NCI-H2107 (cell line): ENCODE measurements around the gene NFIC.

ENCODE experiments used
- DNase-seq: peaks from one replicate; lab custom pipeline; 2025; lab: John Stamatoyannopoulos, UW

NFIC gene

DNA sequence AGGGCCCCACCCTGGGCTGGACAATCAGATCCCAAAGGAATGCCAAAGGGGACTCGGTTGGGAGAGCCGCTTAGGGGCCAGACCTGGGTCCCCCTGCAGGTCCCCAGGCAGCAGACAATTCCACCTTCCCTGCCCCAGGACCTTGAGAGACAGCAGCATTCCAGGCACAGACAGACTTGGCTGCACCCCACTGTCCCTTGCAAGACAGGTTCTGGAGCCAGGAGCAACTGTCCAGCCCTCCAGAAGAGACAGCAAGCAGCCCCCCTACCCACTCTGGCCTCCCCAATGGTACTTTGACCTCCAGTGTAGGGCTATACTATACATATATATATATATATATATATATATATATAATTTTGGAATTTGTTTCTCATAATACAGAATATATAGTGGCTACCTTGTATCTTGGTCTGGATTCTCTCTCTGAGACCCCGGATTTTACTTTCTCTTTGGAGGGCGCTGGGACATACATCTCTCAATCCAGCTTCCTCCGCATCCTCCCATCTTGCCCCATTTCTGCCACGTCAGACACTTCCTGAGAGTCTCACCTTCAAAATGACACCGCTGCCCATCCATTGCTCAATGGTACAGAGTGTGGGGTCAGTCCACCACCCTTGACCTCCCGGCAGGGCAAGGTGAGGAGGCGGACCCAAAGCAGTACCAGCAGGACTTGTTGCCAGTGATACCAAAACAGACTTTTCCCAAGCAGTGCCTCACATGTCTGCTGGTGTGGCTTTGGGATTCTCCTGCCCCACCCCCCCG, 101.2 kb downstream of the NFIC start:
- no peak for DNase-seq

DNA sequence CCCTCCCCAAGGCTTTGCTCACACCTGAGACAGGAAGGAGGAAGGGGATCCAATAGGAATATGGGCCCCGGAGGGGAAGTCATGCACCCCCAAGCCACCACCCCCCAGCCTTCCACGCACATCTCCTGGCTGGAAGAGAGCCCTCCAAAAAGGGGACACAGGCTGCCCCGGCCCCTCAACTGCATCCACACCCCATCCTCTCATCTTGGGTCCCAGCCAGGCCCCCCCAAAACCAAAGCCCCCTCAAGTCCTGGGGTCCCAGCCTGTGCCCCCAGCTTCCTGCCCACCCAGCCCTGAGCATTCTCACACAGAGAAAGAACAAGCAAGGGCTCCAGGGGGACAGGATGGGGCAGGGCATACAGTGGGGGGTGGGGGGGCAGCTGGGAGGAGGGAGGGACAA, 101.8 kb downstream of the NFIC start:
- DNase-seq, result no peak

DNA sequence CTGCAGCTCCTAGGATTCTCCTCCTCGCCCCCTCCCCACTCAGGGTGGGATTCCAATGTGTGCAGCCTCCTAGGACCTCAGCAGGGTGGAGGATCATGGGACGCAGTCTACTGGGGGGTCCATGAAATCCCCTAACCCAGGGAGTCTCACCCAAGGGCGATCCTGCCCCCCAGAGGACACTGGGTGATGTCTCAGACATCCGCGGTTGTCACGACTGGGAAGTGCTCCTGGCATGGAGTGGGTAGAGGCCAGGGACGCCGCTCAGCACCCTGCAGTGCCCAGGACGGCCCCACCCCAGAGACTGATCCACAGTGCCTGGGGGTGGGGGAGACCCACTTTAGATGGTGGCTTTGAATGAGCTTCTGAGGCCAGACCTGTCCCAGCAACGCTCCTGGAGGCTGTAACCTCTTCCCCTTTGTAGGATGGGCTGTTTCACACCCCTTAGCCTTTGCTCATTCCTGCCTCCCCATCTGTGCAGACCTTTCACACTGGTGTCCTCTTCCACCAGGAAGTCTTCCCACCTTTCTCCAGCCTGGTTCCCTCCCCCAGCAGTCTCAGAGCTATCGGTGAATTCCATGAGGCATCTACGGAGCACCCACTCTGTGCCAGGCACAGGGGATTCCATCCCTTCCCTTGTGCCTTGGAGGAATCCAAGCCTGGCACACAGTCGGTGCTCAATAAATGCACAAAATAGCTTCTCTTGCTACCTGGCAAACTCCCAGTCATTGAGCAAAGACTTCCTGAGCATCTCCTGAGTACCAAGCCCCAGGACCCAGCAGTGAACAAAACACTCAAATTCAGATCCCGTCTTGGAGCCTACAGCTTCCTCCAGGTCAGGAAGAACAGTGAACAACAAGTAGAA, 103.5 kb downstream of the NFIC start:
- DNase-seq, result no peak

DNA sequence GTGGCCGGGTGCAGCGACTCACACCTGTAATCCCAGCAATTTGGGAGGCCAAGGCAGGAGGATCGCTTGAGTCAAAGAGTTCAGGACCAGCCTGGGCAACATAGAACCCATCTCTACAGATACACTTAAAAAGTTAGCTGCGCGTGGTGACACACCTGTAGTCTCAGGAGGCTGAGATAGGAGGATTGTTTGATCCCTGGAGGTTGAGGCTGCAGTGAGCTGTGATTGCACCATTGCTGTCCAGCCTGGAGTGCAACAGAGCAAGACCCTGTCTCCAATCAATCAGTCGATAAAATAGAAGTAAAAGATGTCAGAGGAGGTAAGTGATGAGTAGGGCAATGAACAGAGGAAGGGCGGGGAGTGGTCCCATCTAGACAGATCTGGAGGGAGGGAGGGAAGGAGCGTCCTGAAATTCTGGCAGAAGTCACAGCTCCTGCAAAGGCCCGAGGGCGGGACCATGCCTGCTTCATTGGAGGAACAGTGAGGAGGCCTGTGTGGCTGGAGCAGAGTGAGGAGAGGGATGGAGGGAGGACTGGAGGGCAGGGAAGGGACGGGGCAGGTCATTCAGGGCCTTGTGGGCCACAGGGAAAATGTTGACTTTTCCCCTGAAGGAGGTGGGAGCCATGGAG, 104.2 kb downstream of the NFIC start:
- DNase-seq, result no peak

DNA sequence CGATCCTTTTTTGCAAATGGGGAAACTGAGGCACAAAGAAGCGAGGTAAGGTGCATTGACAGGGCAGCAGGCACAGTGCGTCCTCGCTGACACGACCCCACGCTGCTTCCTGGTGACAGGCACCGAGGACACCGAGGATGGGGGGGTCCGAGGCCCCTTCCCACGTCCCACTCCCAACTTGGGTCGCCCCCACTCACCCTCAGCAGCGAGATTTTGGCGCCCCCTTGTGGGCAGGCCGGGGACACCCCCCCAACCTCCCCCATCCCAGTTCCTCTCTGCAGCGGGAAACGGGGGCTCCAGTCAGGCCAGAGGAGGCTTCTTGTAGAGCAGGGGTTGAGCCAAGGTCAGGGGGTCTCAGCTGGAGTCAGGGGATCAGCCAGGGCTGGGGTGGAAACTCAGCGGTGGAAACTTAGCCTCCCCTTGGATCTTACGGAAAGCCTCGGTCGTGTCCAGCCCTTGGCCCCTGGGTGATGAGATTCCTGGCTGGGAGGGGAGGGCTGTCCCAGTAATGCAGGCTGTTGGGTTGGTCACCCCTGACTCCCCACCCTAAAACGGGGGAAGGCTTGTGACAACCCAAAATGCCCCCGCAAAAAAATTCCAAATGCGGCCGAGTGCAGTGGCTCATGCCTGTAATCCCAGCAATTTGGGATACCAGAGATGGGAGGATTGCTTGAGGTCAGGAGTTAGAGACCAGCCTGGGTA, 105.7 kb downstream of the NFIC start:
- DNase-seq, result no peak

DNA sequence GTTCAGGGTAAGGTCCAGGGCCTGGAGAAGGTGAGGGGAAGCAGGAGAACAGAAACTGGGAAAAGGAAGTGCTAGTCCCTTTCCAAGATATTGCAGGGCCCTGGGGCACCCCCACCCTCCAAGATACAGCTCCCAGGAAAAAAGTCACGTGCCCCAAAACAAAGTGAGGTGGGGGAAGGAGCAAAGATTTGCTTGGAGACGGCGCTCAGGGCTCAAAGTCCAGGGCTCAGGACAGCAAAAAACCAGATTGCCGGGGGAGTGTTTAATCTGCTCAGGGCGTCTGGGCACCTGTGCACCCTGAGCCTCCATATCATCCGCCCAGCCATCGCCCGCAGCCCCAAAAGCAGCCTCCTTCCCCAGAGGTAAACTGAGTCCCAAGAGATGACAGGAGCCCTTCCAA, 107.6 kb downstream of the NFIC start:
- DNase-seq, result no peak

DNA sequence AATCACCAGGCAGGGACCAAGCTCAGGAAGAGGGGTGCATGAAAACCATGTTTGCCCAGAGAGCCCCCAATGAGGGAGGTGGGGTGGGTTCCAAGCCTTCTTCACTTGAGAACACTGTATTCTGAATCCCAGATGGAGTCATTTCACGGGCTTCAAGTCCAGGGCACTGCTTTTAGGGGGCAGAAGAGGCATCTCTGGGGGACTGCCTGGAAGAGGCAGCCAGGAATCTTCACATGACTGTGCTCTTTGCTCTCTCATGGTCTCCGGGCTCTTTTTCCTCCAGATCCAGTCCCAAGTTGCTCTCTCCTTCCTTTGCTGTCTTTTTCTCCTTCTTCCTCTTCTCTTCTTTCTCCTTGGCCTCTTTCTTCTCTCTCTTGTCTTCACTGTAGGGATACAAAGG, 108.2 kb downstream of the NFIC start:
- no peak for DNase-seq

DNA sequence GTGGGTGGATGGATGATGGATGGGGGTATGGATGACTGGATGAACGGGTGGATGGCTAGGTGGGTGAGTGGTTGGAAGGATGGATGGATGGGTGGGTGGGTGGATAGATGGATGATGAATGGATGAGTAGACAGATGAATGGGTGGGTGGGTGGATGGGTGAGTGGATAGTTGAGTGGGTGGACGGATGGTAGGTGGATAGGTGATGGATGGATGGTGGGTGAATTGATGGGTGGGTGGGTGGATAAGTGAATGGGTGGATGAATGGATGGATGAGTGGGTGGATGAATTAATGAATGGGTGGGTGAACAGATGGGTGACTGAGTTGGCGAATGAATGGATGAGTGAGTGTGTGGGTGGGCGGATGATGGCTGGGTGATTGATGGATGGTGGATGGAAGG, 109.1 kb downstream of the NFIC start:
- DNase-seq, result no peak

DNA sequence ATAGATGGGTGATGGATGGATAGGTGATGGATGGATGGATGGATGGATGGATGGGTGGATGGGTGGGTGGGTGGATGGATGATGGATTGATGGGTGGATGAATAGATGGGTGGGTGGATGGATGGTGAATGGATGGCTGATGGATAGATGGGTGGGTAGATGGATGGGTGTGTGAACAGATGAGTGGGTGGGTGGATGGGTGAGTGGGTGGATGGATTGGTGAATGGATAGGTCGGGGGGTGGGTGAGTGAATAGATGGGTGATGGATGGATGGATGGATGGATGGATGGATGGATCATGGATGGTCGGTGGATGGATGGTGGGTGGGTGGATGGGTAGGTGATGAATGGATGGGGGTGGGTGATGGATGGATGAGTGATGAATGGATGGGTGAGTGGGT, 110.4 kb downstream of the NFIC start:
- DNase-seq, result no peak

DNA sequence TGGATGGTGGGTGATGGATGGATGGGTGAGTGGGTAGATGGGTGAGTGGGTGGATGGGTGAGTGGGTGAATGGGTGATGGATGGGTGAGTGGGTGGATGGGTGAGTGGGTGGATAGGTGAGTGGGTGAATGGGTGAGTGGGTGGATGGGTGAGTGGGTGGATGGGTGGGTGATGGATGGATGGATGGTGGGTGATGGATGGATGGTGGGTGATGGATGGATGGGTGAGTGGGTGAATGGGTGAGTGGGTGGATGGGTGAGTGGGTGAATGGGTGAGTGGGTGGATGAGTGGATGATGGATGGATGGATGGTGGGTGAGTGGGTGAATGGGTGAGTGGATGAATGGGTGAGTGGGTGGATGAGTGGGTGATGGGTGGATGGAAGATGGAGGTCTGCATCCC, 111.1 kb downstream of the NFIC start:
- DNase-seq, result no peak

DNA sequence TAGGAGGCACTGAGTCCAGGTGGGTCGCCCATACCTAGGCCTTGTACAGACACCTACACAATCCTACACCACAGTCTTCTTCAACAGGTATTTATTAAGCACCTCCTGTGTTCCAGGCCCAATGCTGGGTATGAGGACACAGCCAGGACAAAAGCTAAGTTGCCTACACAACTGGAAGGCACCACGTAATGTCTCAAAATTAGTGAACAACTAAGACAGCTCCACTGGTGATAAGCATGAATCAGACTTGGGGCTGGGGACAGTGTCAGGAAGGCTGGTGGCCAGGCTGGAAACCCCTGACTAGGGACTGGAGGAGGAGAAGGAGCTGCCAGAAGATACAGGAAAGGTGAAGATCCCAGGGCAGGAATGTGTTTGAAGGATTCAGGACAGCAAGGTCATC, 111.6 kb downstream of the NFIC start:
- no peak for DNase-seq

DNA sequence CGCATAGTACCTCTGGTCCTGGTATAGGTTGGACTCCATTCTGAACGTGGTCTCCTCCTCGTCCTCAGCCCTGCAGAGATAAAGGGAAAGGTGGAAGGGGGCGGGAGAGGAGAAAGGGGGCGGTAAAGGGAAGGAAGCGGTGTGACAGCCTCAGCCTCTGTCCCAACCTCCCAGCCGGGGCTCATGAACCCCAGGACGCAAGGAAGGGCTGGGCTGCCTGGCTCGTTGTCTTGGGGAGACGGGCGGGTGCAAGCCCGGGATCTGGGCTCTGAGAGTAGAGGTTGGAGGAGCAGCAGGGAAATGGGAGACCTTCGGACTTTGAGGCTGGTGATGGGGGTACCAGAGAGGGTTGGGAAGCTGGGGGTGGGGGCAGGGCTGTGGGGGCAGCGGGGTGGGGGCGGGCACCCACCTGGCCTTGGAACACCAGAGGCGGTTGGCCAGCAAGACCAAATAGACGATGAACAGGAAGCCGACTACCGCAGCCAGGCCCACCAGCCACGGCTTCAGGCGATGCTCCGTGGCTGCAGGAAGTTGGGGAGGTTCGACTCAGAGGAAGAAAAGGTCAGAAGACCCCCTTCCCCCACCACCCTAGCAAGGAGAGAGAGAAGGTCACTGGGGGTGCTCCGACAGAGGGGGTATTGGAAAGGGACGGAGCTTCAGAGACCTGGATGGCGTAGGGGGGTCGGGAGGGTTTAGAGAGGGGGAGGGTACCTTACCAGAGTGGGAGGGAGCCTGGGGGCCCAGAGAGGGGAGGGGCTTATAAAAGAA, 112.2 kb downstream of the NFIC start:
- no peak for DNase-seq

DNA sequence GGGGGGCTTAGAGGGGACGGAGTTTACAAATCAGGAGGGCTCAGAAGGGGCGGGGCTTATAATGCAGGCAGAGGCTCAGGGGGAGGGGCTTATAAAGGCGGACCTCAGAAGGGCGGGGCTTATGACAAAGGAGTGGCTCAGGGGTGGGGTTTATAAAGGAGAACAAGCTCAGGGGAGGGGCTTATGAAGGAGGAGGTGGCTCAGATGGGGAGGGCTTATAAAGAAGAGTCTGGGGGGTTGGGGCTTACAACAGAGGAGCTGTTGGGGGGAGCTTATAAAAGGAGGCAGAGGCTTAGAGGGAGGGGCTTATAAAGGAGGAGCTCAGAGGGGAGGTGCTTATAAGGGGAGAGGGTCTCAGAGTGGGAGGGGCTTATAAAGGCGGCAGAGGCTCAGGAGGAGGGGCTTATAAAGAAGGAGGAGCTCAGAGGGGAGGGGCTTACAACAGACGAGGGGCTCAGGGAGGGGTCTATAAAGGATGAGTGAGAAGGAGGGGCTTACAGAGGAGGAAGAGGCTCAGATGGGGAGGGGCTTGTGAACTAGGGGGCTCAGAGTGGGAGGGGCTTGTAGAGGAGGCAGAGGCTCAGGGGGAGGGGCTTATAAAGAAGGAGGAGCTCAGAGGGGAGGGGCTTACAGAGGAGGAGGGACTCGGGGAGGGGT, 112.9 kb downstream of the NFIC start:
- no peak for DNase-seq

DNA sequence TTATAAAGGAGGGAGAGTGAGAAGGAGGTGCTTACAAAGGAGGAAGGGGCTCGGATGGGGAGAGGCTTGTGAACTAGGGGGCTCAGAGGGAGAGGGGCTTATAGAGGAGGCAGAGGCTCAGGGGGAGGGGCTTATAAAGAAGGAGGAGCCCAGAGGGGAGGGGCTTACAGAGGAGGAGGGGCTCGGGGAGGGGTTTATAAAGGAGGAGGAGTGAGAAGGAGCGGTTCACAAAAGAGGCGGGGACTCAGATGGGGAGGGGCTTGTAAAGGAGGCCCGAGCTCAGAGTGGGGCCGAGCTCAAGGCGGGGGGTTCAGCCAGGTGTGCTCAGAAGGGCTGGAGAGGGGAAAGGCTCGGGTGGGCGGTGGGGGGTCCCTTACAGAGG, 113.4 kb downstream of the NFIC start:
- no peak for DNase-seq

DNA sequence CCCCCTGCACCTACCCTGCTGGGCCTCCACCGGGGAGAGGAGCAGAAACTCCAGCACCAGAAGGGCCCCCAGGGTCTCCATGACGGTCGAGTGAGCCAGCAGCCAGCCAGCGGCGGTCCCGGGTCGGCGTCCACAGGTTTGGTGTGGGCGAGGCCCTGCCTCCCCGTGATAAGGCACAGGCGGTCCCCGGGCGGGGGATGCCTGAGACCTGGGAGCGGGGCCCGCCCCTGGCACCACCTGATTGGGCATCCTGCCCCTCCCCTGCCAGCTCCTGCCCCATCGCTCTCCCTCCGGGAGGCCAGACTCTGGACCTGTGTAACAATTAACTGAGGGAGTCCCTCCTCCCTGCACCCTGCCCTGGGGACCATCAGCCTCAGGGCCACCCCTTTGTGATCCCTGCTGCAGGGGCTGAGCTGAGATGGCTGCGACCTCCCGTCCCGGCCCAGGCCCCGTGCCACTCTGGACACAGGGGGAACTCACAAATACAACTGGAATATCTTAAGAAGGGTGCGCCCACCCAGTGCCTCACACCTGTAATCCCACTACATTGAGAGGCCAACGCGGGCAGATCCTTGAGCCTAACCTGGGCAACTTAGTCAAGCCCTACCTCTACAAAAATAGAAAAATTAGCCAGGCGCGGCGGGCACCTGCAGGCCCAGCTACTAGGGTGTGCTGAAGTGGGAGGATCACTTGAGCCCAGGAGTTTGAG, 114.2 kb downstream of the NFIC start, which contains the start of gene SMIM24:
Gene SMIM24, minus strand, starts transcription at position 143 of the 709 bp plus-strand sequence. Its CDS starts 62 bp downstream, at position 81.
- no peak for DNase-seq

DNA sequence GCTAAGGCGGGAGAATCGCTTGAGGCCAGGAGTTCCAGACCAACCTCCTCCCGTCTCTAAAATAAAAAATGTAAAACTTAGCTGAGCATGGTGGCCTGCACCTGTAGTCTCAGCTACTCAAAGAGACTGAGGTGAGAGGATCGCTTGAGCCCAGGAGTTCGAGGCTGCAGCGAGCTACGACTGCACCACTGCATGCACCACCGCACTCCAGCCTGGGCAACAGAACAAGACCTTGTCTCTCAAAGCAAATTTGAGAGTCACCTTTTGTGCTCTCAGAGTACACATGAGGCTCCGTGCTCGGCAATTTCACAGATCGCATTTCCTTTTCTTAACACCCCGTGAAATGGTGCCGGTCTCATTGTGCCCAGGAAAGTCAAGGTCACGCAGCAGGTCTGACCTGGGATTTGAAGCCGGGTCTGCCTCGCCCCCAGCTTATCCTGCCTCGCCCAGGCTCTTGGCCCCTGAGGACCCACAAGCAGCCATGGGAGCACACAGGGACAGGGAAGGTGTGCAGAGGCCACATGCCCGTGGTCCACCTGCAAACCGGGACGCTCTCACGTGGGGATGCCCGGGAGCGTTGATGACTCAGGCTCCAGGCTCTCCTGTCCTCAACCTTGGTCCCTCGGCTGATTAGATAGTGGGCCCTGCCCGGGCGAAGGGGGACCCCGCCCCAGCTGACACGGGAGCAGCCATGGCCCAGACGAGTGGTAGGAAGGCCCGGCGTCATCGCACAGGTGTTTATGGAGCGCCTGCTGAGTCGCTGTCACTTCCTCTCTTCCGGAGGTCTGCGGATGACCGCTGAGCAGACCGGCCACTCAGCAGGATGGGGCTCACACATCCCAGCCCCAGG, 115.1 kb downstream of the NFIC start:
- no peak for DNase-seq

DNA sequence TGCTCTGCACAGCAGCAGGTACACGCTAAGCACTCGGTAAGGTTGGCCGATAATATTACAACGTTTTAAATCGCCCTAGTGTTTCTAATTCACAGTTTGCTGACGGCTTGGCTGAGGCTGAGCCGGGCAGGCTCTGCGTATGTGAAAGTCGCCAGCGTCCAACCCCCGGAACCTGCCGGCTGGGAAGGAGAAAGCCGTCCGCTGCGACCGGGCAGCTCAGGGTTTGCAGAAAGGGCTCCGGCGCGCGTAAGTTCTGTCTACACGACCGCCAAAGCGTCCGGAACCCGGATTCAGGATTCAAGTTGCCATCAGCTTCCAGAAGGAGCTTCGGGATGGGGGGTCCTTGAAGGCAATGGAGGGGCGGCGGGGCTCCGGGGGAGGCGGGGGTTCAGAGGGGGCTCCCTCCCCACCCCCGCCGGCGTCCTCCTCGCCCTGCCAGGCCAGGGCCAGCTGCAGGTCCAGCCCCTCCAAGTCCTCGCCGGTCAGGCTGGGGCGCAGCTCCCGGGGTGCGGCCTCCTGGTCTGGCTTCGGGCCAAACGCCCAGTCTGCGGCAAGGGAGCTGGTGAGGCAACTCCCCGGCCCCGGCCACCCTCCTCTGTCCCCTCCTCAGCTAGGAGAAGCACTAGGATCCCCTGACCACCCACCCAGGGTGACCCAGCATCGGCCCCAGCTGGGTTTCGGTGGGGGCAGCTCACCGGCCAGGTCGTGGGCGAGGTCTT, 116.3 kb downstream of the NFIC start:
- DNase-seq, result no peak

DNA sequence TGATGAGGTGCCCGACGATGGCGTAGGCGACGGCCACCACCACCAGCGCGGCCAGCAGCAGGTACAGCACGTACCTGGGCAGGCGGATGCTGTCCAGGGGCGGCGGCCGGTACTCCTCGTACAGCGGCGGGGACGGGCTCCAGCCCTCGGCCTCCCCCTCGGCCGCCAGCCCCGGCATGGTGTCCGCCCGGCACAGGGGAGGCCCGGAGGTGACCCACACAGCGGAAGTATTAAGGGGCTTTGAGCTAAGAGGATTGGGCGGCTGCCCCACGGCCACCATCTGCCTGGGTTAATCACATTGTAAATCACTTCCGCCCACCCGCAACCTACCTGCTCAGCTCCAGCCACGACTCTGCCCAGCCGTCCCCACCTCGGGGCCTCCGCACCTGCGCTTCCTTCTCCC, 116.8 kb downstream of the NFIC start, which contains the start of gene SMIM44:
Gene SMIM44, minus strand, starts transcription at position 216 of the 403 bp plus-strand sequence. Its CDS starts 38 bp downstream, at position 178.
- DNase-seq, result no peak
